Lung (tissue), 12 donors: ENCODE measurements around the gene CAPN13. TPM values are rescaled to one million over a fixed set of nuclear protein-coding genes. Genes with fewer than 3 reads are reported as not detected.

Source experiments
- ATAC-seq: fragments of 200-7000 bp; cut with Tn5 transposase; one replicate; pipeline ENCODE4 v1.9.1; 2020; ENCODE audit warnings: moderate number of reproducible peaks; ENCODE audit not compliant: insufficient read depth, low FRiP score
- DNase-seq, 3 donors: peaks; one replicate each; pipeline ENCODE4 v3.0.0-alpha.2; 2013 to 2017
- H3K27ac ChIP-seq, 2 donors: one replicate each; pipeline ENCODE4 v1.5.1; 2013; ENCODE audit warnings: mild to moderate bottlenecking in 2 of 2, moderate library complexity in 2 of 2, control low read depth in 1 of 2, inconsistent platforms in 1 of 2, low read depth in 1 of 2, low read length in 1 of 2
- H3K27me3 ChIP-seq, 3 donors: one replicate each; pipeline ENCODE4 v1.5.1; 2013; ENCODE audit warnings: low read length in 2 of 3; ENCODE audit not compliant: control insufficient read depth in 3 of 3, insufficient read depth in 3 of 3
- H3K36me3 ChIP-seq, 4 donors: one replicate each; pipeline ENCODE4 v1.5.1; 2013; ENCODE audit warnings: low read length in 4 of 4, mild to moderate bottlenecking in 1 of 4, moderate library complexity in 1 of 4; ENCODE audit not compliant: control insufficient read depth in 4 of 4, insufficient read depth in 4 of 4
- H3K4me1 ChIP-seq, 5 donors: one replicate each; pipeline ENCODE4 v1.5.1; 2013; ENCODE audit warnings: low read length in 5 of 5, mild to moderate bottlenecking in 2 of 5, moderate library complexity in 1 of 5; ENCODE audit not compliant: control insufficient read depth in 5 of 5, insufficient read depth in 5 of 5
- H3K4me3 ChIP-seq: one replicate; pipeline ENCODE4 v1.5.1; 2013; ENCODE audit warnings: mild to moderate bottlenecking, control low read depth, moderate library complexity
- H3K9ac ChIP-seq, 2 donors: one replicate each; pipeline ENCODE4 v1.5.1; 2013; ENCODE audit warnings: low read length in 2 of 2, control low read depth in 1 of 2; ENCODE audit not compliant: insufficient read depth in 1 of 2
- H3K9me3 ChIP-seq, 4 donors: one replicate each; pipeline ENCODE4 v1.5.1; 2013; ENCODE audit warnings: low read length in 3 of 4, mild to moderate bottlenecking in 1 of 4, moderate library complexity in 1 of 4; ENCODE audit not compliant: control insufficient read depth in 4 of 4, insufficient read depth in 3 of 4
- WGBS, 2 donors: extraction: QIAGEN DNeasy Blood & Tissue Kit; methylation state at CpG; one replicate each; pipeline ENCODE4 v1.1.7; 2013; 5-methylcytosine and 5-hydroxymethylcytosine counted together
- polyA plus RNA-seq, 2 donors: library from polyadenylated mRNA; stranded (reverse); fragments of 200-250 nt; gene quantifications; one replicate each; pipeline ENCODE4 v1.2.1, GENCODE V29; 2013
- total RNA-seq, 2 donors: library from RNA; depleted of rRNA in 1 of 2; stranded (reverse); fragments of >200 nt in 1 of 2; gene quantifications; one replicate each; pipeline ENCODE4 v1.2.1, GENCODE V29; 2014 to 2021
- TF ChIP-seq, protein P1 (sequence below): IDR thresholded peaks from 2 replicates; pipeline ENCODE4 v1.5.1; 2012; ENCODE audit warnings: mild to moderate bottlenecking; ENCODE audit errors: control extremely low read depth, extremely low read depth
- donor health status: control.
- donor health status: control.
- donor health status: Bipolar disorder and iron deficiency.
- donor health status: healthy.
- donor health status: DM: yes; HTN: yes; CAD: no.

CAPN13 gene
- total and polyA plus RNA-seq, 4 donors = 6.6 to 31.6 (median 8.2) TPM

- Histone ChIP-seq H3K27me3 (no peaks in the 10 kb centered on the region), H3K4me3 (no peak overlapping the region), H3K27ac (no peak overlapping the region), H3K4me1 (peaks cover 0 to 2% (median 0%) of the 10 kb centered on the region in 5 donors), H3K9me3 (peaks cover 0 to 2% (median 0%) of the 10 kb centered on the region in 4 donors), H3K36me3 (no peaks in the 10 kb centered on the region), H3K9ac (no peak overlapping the region)
- WGBS, 2 donors = 16 to 18% methylated on average over 4 of the region's 4 CpGs
- ATAC-seq = peak; percentile 84
- TF ChIP-seq, protein P1, sequence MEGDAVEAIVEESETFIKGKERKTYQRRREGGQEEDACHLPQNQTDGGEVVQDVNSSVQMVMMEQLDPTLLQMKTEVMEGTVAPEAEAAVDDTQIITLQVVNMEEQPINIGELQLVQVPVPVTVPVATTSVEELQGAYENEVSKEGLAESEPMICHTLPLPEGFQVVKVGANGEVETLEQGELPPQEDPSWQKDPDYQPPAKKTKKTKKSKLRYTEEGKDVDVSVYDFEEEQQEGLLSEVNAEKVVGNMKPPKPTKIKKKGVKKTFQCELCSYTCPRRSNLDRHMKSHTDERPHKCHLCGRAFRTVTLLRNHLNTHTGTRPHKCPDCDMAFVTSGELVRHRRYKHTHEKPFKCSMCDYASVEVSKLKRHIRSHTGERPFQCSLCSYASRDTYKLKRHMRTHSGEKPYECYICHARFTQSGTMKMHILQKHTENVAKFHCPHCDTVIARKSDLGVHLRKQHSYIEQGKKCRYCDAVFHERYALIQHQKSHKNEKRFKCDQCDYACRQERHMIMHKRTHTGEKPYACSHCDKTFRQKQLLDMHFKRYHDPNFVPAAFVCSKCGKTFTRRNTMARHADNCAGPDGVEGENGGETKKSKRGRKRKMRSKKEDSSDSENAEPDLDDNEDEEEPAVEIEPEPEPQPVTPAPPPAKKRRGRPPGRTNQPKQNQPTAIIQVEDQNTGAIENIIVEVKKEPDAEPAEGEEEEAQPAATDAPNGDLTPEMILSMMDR = peak; percentile 100
- peak; percentile 84 to 87 (median 86) for DNase-seq
These were observed 95.6 kb downstream of the CAPN13 start for GRCh38 chr2:30711646-30712085.

GRCh38 chr2:30710461-30710860 lies 96.8 kb downstream of the CAPN13 start:
- H3K4me3 ChIP-seq = no peak overlapping the region
- ATAC-seq = no peak
- TF ChIP-seq, protein P1 = no peak
- H3K27me3 ChIP-seq = no peaks in the 10 kb centered on the region
- 93 to 96% methylated on average over 6 of the region's 6 CpGs for WGBS, 2 donors
- DNase-seq = no peak
- no peak overlapping the region for H3K9ac ChIP-seq
- H3K36me3 ChIP-seq = no peaks in the 10 kb centered on the region
- H3K9me3 ChIP-seq = no peaks in the 10 kb centered on the region
- H3K27ac ChIP-seq = no peak overlapping the region
- H3K4me1 ChIP-seq = peaks cover 0 to 2% (median 0%) of the 10 kb centered on the region in 5 donors

- H3K4me1 ChIP-seq = peaks cover 0 to 6% (median 0%) of the 10 kb centered on the region in 5 donors
- no peak overlapping the region for H3K27ac ChIP-seq
- TF ChIP-seq, protein P1 = no peak
- no peak overlapping the region for H3K9ac ChIP-seq
- H3K9me3 ChIP-seq = no peaks in the 10 kb centered on the region
- H3K36me3 ChIP-seq = no peaks in the 10 kb centered on the region
- WGBS, 2 donors = 89 to 97% methylated on average over 4 of the region's 4 CpGs
- no peak overlapping the region for H3K4me3 ChIP-seq
- no peak for DNase-seq
- no peak for ATAC-seq
- H3K27me3 ChIP-seq = no peaks in the 10 kb centered on the region
These were observed 97.2 kb downstream of the CAPN13 start for GRCh38 chr2:30710016-30710415.

- 78 to 83% methylated on average over 8 of the region's 8 CpGs for WGBS, 2 donors
- H3K36me3 ChIP-seq = no peaks in the 10 kb centered on the region
- TF ChIP-seq, protein P1 = no peak
- H3K4me3 ChIP-seq = no peak overlapping the region
- H3K4me1 ChIP-seq = peaks cover 0 to 6% (median 0%) of the 10 kb centered on the region in 5 donors
- no peaks in the 10 kb centered on the region for H3K9me3 ChIP-seq
- DNase-seq (no peak), ATAC-seq (no peak)
- no peaks in the 10 kb centered on the region for H3K27me3 ChIP-seq
- no peak overlapping the region for H3K9ac ChIP-seq
- no peak overlapping the region for H3K27ac ChIP-seq
These were observed 97.7 kb downstream of the CAPN13 start for GRCh38 chr2:30709516-30709915.
